Measurements from ENCODE around the gene PRRT3. TPM values are rescaled to one million over a fixed set of nuclear protein-coding genes. Genes with fewer than 3 reads are reported as not detected.

The PRRT3 gene
- total and polyA plus RNA-seq, 2 of the 13 experiments (the other 11 are each of a cell fraction or from before 2014, with no cell fraction given) = 0.22 to 0.44 TPM

GRCh38 chr3:9897408-9898372, 54.5 kb downstream of the PRRT3 start (continued):
- TF ChIP-seq AHDC1 (CRISPR knock-in tag; IDR thresholded peaks at IDR 0.05; ENCODE audit: borderline replicate concordance) (0 out of 2 replicates have a peak, but pooled peaks have one; percentile 25), GABPB1 (CRISPR knock-in tag; IDR thresholded peaks at IDR 0.05) (peak; percentile 31; the same call in 1 of the 2 replicates), ASH2L (IDR thresholded peaks at IDR 0.05; ENCODE audit: insufficient read length, low read depth, low read length) (peak; percentile 94), RXRB (CRISPR knock-in tag; IDR thresholded peaks at IDR 0.05; ENCODE audit: borderline replicate concordance) (peak; percentile 74), ZBTB4 (CRISPR knock-in tag; IDR thresholded peaks at IDR 0.05; ENCODE audit: borderline replicate concordance) (no peak), GABPA (IDR thresholded peaks at IDR 0.05; ENCODE audit: low read depth, low read length) (no peak), GABPA (CRISPR knock-in tag; IDR thresholded peaks at IDR 0.05; ENCODE audit: low read depth) (peak; percentile 59), ZNF704 (CRISPR knock-in tag; IDR thresholded peaks at IDR 0.05; ENCODE audit: borderline replicate concordance) (peak; percentile 48; the same call in 1 of the 2 replicates), HNRNPK (IDR thresholded peaks at IDR 0.05; ENCODE audit: low read depth, low read length, poor library complexity, severe bottlenecking) (no peak), ZNF850 (CRISPR knock-in tag; conservative IDR thresholded peaks at IDR 0.05) (no peak), ZNF670 (CRISPR knock-in tag; IDR thresholded peaks at IDR 0.05; ENCODE audit: borderline replicate concordance) (no peak), ZNF343 (CRISPR knock-in tag; IDR thresholded peaks at IDR 0.05) (peak; percentile 90; the same call in 1 of the 2 replicates)
- TF ChIP-seq, protein P1, sequence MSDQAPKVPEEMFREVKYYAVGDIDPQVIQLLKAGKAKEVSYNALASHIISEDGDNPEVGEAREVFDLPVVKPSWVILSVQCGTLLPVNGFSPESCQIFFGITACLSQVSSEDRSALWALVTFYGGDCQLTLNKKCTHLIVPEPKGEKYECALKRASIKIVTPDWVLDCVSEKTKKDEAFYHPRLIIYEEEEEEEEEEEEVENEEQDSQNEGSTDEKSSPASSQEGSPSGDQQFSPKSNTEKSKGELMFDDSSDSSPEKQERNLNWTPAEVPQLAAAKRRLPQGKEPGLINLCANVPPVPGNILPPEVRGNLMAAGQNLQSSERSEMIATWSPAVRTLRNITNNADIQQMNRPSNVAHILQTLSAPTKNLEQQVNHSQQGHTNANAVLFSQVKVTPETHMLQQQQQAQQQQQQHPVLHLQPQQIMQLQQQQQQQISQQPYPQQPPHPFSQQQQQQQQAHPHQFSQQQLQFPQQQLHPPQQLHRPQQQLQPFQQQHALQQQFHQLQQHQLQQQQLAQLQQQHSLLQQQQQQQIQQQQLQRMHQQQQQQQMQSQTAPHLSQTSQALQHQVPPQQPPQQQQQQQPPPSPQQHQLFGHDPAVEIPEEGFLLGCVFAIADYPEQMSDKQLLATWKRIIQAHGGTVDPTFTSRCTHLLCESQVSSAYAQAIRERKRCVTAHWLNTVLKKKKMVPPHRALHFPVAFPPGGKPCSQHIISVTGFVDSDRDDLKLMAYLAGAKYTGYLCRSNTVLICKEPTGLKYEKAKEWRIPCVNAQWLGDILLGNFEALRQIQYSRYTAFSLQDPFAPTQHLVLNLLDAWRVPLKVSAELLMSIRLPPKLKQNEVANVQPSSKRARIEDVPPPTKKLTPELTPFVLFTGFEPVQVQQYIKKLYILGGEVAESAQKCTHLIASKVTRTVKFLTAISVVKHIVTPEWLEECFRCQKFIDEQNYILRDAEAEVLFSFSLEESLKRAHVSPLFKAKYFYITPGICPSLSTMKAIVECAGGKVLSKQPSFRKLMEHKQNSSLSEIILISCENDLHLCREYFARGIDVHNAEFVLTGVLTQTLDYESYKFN (CRISPR knock-in tag; conservative IDR thresholded peaks at IDR 0.05) = peak; percentile 91

All from HepG2 (cell line).